ENCODE data around the gene ATIC.

DNA sequence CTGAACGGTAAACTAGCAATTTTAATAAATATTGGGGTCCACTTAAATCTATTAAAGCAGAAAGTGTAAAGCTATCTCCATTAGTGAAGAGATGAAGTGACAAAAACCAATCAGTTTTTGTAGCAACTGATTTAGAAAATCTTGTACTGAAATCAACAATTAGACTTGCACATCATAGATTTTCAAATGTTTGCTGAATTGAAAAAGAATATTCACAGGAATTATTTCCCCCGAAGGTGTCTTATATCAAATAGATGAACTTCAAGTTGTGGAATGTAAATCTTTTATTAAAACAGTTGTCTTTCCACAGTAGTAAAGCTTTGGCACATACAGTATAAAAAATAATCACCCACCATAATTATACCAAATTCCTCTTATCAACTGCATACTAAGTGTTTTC, 48.7 kb downstream of the ATIC start:
- TF ChIP-seq, protein P1, sequence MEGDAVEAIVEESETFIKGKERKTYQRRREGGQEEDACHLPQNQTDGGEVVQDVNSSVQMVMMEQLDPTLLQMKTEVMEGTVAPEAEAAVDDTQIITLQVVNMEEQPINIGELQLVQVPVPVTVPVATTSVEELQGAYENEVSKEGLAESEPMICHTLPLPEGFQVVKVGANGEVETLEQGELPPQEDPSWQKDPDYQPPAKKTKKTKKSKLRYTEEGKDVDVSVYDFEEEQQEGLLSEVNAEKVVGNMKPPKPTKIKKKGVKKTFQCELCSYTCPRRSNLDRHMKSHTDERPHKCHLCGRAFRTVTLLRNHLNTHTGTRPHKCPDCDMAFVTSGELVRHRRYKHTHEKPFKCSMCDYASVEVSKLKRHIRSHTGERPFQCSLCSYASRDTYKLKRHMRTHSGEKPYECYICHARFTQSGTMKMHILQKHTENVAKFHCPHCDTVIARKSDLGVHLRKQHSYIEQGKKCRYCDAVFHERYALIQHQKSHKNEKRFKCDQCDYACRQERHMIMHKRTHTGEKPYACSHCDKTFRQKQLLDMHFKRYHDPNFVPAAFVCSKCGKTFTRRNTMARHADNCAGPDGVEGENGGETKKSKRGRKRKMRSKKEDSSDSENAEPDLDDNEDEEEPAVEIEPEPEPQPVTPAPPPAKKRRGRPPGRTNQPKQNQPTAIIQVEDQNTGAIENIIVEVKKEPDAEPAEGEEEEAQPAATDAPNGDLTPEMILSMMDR (IDR thresholded peaks at IDR 0.05), result no peak
- TF ChIP-seq ZFX (IDR thresholded peaks at IDR 0.05; ENCODE audit: borderline replicate concordance), result no peak

Measured in 22Rv1 (cell line).